Right hindlimb (tissue), 1 donor: ENCODE results near the gene SVIP.
A peak's percentile ranks its signal among the peaks of the same experiment; 100 is the strongest.

Source experiments
- DNase-seq: peaks from one replicate; pipeline ENCODE4 v3.0.0-alpha.2; 2018

The SVIP gene

GRCh38 chr11:22787551-22788162 is 41.9 kb downstream of the SVIP start:
- DNase-seq, result peak; percentile 37

GRCh38 chr11:22787055-22787454 is 42.5 kb downstream of the SVIP start:
- no peak for DNase-seq

GRCh38 chr11:22786475-22786874 is 43.1 kb downstream of the SVIP start:
- DNase-seq, result no peak

- DNase-seq, result no peak
These were observed 44.4 kb downstream of the SVIP start for GRCh38 chr11:22785251-22785650.

DNA sequence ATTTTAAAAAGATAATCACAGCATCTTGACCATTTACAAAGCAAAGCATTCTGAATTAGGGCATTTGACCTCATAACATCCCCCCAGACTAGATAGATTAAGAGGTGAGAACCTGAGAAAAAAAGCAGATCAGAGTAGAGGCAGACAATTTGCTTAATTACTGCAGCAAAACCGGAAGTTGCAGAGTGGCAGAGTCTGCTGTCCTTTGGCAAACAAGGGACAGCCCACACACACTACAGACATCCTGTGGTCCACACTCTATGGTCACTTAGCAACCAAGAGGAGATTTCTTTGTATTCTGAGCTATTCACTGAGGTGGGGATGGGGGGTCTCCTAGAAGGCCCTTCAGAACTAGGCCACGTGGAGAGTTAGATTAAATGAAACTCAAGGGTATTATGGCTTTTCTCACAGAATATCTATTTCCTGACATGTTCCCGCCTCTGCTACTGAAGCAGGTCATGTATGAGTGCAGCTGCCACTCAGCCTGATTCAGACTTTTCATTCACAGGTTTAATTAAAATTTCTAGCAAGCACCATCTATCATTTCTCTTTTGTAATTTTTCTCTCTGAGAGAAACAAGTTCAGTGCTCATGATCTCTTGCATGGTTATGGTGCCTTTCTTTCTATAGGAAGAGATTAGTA is 48.5 kb downstream of the SVIP start:
- DNase-seq, result no peak

GRCh38 chr11:22779850-22780249 is 49.8 kb downstream of the SVIP start:
- no peak for DNase-seq

DNA sequence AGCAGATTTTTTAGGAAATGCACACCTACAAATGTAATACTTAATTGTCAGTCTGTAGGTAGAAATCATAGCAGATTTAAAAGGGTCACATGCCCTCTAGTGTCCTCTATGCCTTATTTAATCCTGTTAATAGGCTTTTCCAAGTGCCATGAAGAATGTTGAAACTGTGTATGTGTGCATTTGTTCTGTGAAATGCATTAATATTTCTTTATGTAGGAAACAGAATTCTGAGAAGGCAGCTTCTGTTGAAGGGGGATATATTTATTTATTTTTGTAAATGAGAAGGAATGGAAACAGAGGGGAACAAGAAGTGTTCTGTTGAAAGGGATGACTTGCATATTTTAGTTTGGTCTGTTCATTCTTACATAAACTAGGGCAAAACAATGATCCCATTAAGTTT is 51.0 kb downstream of the SVIP start:
- no peak for DNase-seq

- no peak for DNase-seq
These were observed 54.4 kb downstream of the SVIP start for GRCh38 chr11:22775248-22775647.

DNA sequence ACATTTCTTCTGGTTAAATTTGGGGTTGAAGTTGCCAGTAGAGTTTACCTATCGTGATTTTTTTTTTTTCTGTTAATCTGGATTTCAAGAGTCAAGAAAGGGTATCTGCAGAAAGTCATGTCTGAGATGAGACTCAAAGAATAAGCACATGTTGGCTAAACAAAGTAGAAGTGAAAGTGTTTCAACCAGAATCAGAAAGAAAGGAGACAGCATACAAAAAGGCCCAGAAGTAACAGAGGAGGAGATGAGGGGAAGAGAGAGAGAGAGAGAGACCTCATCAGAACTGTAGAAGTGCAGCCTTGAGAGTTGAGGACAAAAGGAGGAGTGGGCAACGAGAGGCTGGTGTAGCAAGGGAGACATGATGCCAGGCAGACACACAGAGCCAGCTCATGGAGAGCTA is 54.9 kb downstream of the SVIP start:
- no peak for DNase-seq

- no peak for DNase-seq
These were observed 60.5 kb downstream of the SVIP start for GRCh38 chr11:22769081-22769480.
